Neural cell (in vitro differentiated cells): Measurements from ENCODE around the gene CNTNAP5. TPM values are rescaled to one million over a fixed set of nuclear protein-coding genes. Genes with fewer than 3 reads are reported as not detected.

Experiments
- H2AFZ ChIP-seq: fragments of 200-600, 300-800 bp; sonication (generic), shearing (Covaris generic); 2 replicates; pipeline ENCODE4 v1.6.0; 2014; ENCODE audit warnings: low read depth, mild to moderate bottlenecking, antibody characterized with exemption, low read length, moderate library complexity
- H3F3A ChIP-seq: fragments of 200-600 bp; shearing (Covaris generic); 2 replicates; pipeline ENCODE4 v1.6.1; 2016; ENCODE audit warnings: mild to moderate bottlenecking, moderate library complexity, mixed read lengths, antibody characterized with exemption, low read length; ENCODE audit not compliant: insufficient read depth, poor library complexity, severe bottlenecking
- H3K27ac ChIP-seq: fragments of 200-600, 300-800 bp; sonication (generic), shearing (Covaris generic); 2 replicates; pipeline ENCODE4 v1.5.1; 2014; ENCODE audit warnings: mild to moderate bottlenecking, low read length, moderate library complexity
- H3K27me3 ChIP-seq: fragments of 300-800, 200-600 bp; sonication (generic), shearing (Covaris generic); 2 replicates; pipeline ENCODE4 v1.6.0; 2014; ENCODE audit warnings: mild to moderate bottlenecking, low read depth, low read length, moderate library complexity; ENCODE audit not compliant: insufficient read depth
- H3K36me3 ChIP-seq: fragments of 300-800, 200-600 bp; sonication (generic), shearing (Covaris generic); 2 replicates; pipeline ENCODE4 v1.5.1; 2014; ENCODE audit warnings: mild to moderate bottlenecking, antibody characterized with exemption, low read length, moderate library complexity; ENCODE audit not compliant: insufficient read depth
- H3K4me2 ChIP-seq: fragments of 300-800, 200-600 bp; sonication (generic), shearing (Covaris generic); 2 replicates; pipeline ENCODE4 v1.6.0; 2014; ENCODE audit warnings: mild to moderate bottlenecking, low read length
- H3K4me3 ChIP-seq: fragments of 300-800, 200-600 bp; sonication (generic), shearing (Covaris generic); 2 replicates; pipeline ENCODE4 v1.5.1; 2014; ENCODE audit warnings: mild to moderate bottlenecking, low read length, moderate library complexity
- H3K79me2 ChIP-seq: fragments of 200-600 bp; shearing (Covaris generic); replicated peaks from 2 replicates; pipeline ENCODE4 v1.6.0; 2014; ENCODE audit warnings: mild to moderate bottlenecking, low read length, moderate library complexity; ENCODE audit not compliant: insufficient read depth
- H3K9ac ChIP-seq: fragments of 300-800, 200-600 bp; sonication (generic), shearing (Covaris generic); 2 replicates; pipeline ENCODE4 v1.6.1; 2016; ENCODE audit warnings: mild to moderate bottlenecking, low read length, mixed read lengths
- H3K9me2 ChIP-seq: fragments of 200-600 bp; shearing (Covaris generic); 2 replicates; pipeline ENCODE4 v1.6.1; 2016; ENCODE audit warnings: mild to moderate bottlenecking, low read length, mixed read lengths; ENCODE audit not compliant: insufficient read depth
- H3K9me3 ChIP-seq: fragments of 200-600, 300-800 bp; sonication (generic), shearing (Covaris generic); 2 replicates; pipeline ENCODE4 v1.6.1; 2016; ENCODE audit warnings: mild to moderate bottlenecking, mixed run types, low read length, moderate library complexity, mixed read lengths
- H4K20me1 ChIP-seq: fragments of 200-600 bp; shearing (Covaris generic); 2 replicates; pipeline ENCODE4 v1.6.1; 2016; ENCODE audit warnings: mild to moderate bottlenecking, mixed run types; ENCODE audit not compliant: insufficient read depth
- EP300 ChIP-seq: fragments of 450-650 bp; conservative IDR thresholded peaks from 2 replicates; pipeline ENCODE4 v1.6.1; 2014; ENCODE audit warnings: antibody characterized with exemption, mild to moderate bottlenecking, moderate library complexity; ENCODE audit not compliant: poor library complexity, severe bottlenecking
- EZH2 ChIP-seq: fragments of 200-600, 300-800 bp; shearing (Covaris generic), sonication (generic); IDR thresholded peaks from 2 replicates; pipeline ENCODE4 v1.6.1; 2014; ENCODE audit warnings: antibody characterized with exemption, low read length, borderline replicate concordance, mild to moderate bottlenecking; ENCODE audit not compliant: insufficient read depth, poor library complexity, severe bottlenecking
- MXI1 ChIP-seq: fragments of 450-650 bp; conservative IDR thresholded peaks from 2 replicates; pipeline ENCODE4 v1.6.1; 2014; ENCODE audit warnings: antibody characterized with exemption, mild to moderate bottlenecking; ENCODE audit not compliant: poor library complexity, severe bottlenecking
- POLR2AphosphoS5 ChIP-seq: IDR thresholded peaks from 2 replicates; pipeline ENCODE4 v1.6.1; 2012
- RAD21 ChIP-seq: fragments of 450-650 bp; conservative IDR thresholded peaks from 2 replicates; pipeline ENCODE4 v1.6.1; 2014; ENCODE audit warnings: antibody characterized with exemption, mild to moderate bottlenecking, moderate library complexity
- REST ChIP-seq: IDR thresholded peaks from 2 replicates; pipeline ENCODE4 v1.6.1; 2012; ENCODE audit warnings: borderline replicate concordance
- SMC3 ChIP-seq: fragments of 450-650 bp; conservative IDR thresholded peaks from 2 replicates; pipeline ENCODE4 v1.6.1; 2014; ENCODE audit warnings: antibody characterized with exemption, mild to moderate bottlenecking, moderate library complexity; ENCODE audit not compliant: poor library complexity
- TAF1 ChIP-seq: IDR thresholded peaks from 2 replicates; pipeline ENCODE4 v1.6.1; 2012; ENCODE audit warnings: low read depth
- polyA plus RNA-seq: library from polyadenylated mRNA; depleted of rRNA; stranded (reverse); fragments of >200 nt; gene quantifications from 2 replicates; pipeline ENCODE4 v1.2.3, GENCODE V29; 2014
- TF ChIP-seq, protein P1 (sequence below): fragments of 450-650 bp; IDR thresholded peaks from 2 replicates; pipeline ENCODE4 v1.5.1; 2014; ENCODE audit warnings: antibody characterized with exemption, mild to moderate bottlenecking, moderate library complexity; ENCODE audit not compliant: poor library complexity, severe bottlenecking

CNTNAP5 gene
- polyA plus RNA-seq, 1 donor from 2014 or later: 19.3 TPM

DNA sequence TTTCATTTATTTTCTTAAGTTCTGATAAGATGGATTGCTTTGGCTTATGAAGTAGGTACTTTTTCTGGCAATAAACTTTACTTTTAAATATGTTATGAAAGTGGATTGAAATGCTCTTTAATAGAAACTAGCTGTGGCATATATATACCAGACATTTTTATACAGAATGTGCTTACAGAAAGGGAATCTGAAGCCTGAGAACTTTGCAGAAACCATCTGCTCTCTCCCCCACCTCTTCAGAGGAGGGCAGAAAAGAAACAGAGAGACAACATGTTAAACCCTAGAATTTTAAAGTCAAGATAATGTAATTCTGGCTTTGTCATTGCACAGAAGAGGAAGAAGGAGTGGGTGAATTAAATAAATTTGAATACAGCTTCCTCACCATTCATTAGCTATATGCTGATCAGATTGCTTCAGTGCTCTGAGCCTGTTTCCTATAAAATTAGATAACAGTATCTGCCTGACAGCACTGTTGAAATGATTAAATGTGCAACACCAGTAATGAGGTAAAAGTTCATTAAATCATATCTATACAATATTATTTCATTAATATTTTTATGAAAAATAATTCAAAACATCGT lies 247.3 kb downstream of the CNTNAP5 start:
- no peaks in the 10 kb centered on the region for H4K20me1 ChIP-seq
- no peak overlapping the region for H3K4me2 ChIP-seq
- no peak overlapping the region for H3K4me3 ChIP-seq
- no peak overlapping the region for H3K27ac ChIP-seq
- H2AFZ ChIP-seq: no peak overlapping the region
- no peak overlapping the region for H3K9ac ChIP-seq
- no peaks in the 10 kb centered on the region for H3F3A ChIP-seq
- H3K27me3 ChIP-seq: no peaks in the 10 kb centered on the region
- no peaks in the 10 kb centered on the region for H3K36me3 ChIP-seq
- H3K9me2 ChIP-seq: no peaks in the 10 kb centered on the region
- H3K79me2 ChIP-seq: no peaks in the 10 kb centered on the region
- no peaks in the 10 kb centered on the region for H3K9me3 ChIP-seq
- TF ChIP-seq, protein P1, sequence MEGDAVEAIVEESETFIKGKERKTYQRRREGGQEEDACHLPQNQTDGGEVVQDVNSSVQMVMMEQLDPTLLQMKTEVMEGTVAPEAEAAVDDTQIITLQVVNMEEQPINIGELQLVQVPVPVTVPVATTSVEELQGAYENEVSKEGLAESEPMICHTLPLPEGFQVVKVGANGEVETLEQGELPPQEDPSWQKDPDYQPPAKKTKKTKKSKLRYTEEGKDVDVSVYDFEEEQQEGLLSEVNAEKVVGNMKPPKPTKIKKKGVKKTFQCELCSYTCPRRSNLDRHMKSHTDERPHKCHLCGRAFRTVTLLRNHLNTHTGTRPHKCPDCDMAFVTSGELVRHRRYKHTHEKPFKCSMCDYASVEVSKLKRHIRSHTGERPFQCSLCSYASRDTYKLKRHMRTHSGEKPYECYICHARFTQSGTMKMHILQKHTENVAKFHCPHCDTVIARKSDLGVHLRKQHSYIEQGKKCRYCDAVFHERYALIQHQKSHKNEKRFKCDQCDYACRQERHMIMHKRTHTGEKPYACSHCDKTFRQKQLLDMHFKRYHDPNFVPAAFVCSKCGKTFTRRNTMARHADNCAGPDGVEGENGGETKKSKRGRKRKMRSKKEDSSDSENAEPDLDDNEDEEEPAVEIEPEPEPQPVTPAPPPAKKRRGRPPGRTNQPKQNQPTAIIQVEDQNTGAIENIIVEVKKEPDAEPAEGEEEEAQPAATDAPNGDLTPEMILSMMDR: no peak
- TF ChIP-seq MXI1 (no peak), TAF1 (no peak), REST (no peak), SMC3 (no peak), POLR2AphosphoS5 (no peak), RAD21 (no peak), EZH2 (no peak)

DNA sequence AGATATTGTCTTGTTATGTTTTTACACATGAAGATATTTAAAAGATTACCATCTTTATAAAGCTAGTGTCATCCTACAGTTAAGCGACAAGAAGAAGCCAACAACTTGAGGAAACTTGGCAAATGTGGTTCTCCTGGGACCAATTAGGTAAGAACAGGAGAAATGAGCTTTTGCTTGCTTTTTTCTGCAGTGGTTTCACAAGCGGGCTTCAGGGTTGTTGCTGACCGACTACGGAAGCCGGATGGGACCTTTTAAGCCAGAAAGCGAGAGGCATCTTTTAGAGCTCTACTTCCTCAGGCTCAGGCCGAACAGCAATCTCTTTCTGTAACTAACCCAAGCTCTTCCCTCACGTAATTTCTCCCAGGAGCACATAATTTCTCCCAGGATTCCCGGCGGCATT lies 256.5 kb downstream of the CNTNAP5 start:
- no peak overlapping the region for H3K4me3 ChIP-seq
- H3K9ac ChIP-seq: no peak overlapping the region
- no peaks in the 10 kb centered on the region for H4K20me1 ChIP-seq
- TF ChIP-seq MXI1: no peak
- no peak for TF ChIP-seq EP300
- no peak for TF ChIP-seq TAF1
- TF ChIP-seq REST: no peak
- no peak for TF ChIP-seq SMC3
- TF ChIP-seq, protein P1: no peak
- TF ChIP-seq POLR2AphosphoS5: no peak
- no peak for TF ChIP-seq EZH2
- no peak for TF ChIP-seq RAD21
- H3K27ac ChIP-seq: no peak overlapping the region
- H3K36me3 ChIP-seq: no peaks in the 10 kb centered on the region
- no peaks in the 10 kb centered on the region for H3K9me2 ChIP-seq
- H2AFZ ChIP-seq: no peak overlapping the region
- H3K4me2 ChIP-seq: no peak overlapping the region
- H3F3A ChIP-seq: no peaks in the 10 kb centered on the region
- H3K79me2 ChIP-seq: no peaks in the 10 kb centered on the region
- no peaks in the 10 kb centered on the region for H3K9me3 ChIP-seq
- no peaks in the 10 kb centered on the region for H3K27me3 ChIP-seq
